Measurements from ENCODE around the gene IL1R1. TPM values are rescaled to one million over a fixed set of nuclear protein-coding genes. Genes with fewer than 3 reads are reported as not detected.

IL1R1 gene
- polyA plus RNA-seq, 3 donors from 2014 or later: 0.96 to 4.0 TPM; not detected in 1

DNA sequence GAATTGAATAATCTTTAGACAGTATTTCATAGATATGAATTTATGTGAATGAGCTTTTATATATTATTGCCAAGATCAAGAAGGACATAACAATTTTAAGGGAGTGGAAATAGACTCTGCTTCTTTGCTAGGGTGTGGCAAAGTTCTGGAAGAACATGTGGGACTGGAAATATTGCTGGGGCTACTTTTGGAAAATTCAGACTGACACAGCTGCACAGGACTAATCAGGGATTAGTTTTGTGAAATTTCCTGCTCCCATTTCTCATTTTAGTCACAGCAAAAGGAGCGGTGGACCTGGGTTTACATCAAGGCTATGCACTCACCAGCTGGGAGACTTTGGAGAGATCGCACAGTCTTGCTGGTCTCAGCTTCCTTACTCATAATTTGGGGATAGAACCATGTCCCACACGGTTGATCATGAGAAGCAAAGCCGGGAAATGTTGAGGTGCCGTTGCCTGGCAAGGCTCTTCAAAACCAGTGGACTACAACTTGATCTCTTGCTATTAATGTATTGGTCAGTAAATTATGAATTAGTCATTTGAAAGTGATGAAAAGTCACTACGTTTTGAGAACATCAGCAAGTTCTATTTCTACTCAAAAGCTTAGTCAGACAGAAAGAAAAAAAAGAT, 86.7 kb downstream of the IL1R1 start:
- Mint-ChIP-seq H3K9me3 (no peaks in the 10 kb centered on the region), H3K27me3 (ENCODE audit: low read depth in 3 of 3) (peaks cover 5 to 23% (median 15%) of the 10 kb centered on the region in 3 donors), H3K4me3 (no peak overlapping the region), H3K36me3 (peaks cover 0 to 3% (median 0%) of the 10 kb centered on the region in 3 donors), H3K4me1 (peaks cover 13 to 18% of the 10 kb centered on the region in 2 donors), H3K27ac (peak overlapping the region in 2 of 6 donors; percentile 3 to 50)
- no peak for DNase-seq

Other genes starting within 250 kb of the IL1R1 start
- gene IL1R2, start 150.8 kb upstream of the IL1R1 start, polyA plus RNA-seq: 1 to 10 TPM in 2 of 3 donors, not detected in 1; 1.8 to 3.3 TPM
- not detected for gene IL1RL2, start 44.3 kb downstream of the IL1R1 start, polyA plus RNA-seq
- gene IL1RL1, start 168.8 kb downstream of the IL1R1 start, polyA plus RNA-seq: 1 to 10 TPM in 1 of 3 donors, under 1 TPM in 1, not detected in 1; 0.48 to 1.8 TPM
- gene IL18R1, start 213.1 kb downstream of the IL1R1 start, polyA plus RNA-seq: 10 to 100 TPM; 32.9 to 49.9 (median 37.4) TPM